ENCODE data around the gene NOB1.

- no peak for TF ChIP-seq KLF13 (tag; IDR thresholded peaks at IDR 0.05; ENCODE audit: borderline replicate concordance, low read depth)
- no peak for TF ChIP-seq CSDE1 (IDR thresholded peaks at IDR 0.05)
- no peak for TF ChIP-seq ZNF592 (IDR thresholded peaks at IDR 0.05)
- no peak for TF ChIP-seq ZNF354B (CRISPR knock-in tag; IDR thresholded peaks at IDR 0.05)
These were observed 43.7 kb upstream of the NOB1 start for GRCh38 chr16:69798466-69798865.

All from K562 (cell line).